Tibial nerve (tissue), 4 donors: Measurements from ENCODE around the gene NPPA.

ENCODE experiments used
- CTCF ChIP-seq, 5 experiments: fragments of 200-600 bp in 3 of 5; fragments of 450-650 bp in 2 of 5; sonication (generic) in 3 of 5; IDR thresholded peaks; one replicate each; pipeline ENCODE4 v1.5.1; 2016 to 2019; ENCODE audit warnings: antibody characterized with exemption in 5 of 5, mild to moderate bottlenecking in 3 of 5, moderate library complexity in 2 of 5
- EP300 ChIP-seq, 2 donors: sonication (generic); formaldehyde crosslinking; IDR thresholded peaks; one replicate each; pipeline ENCODE4 v1.6.1; 2017; ENCODE audit warnings: antibody characterized with exemption in 2 of 2, mild to moderate bottlenecking in 1 of 2
- POLR2A ChIP-seq, 2 donors: fragments of 450-650 bp; IDR thresholded peaks; one replicate each; pipeline ENCODE4 v1.6.1; 2017; ENCODE audit warnings: antibody characterized with exemption in 2 of 2, mild to moderate bottlenecking in 2 of 2, moderate library complexity in 2 of 2

- no peak for TF ChIP-seq CTCF (IDR thresholded peaks at IDR 0.05)
- TF ChIP-seq POLR2A (IDR thresholded peaks at IDR 0.05), result no peak
- no peak for TF ChIP-seq EP300 (IDR thresholded peaks at IDR 0.05)
Observed at GRCh38 chr1:11835441-11836225, 11.9 kb downstream of the NPPA start.
